Subcutaneous abdominal adipose tissue (tissue), 5 donors: ENCODE measurements around the gene DLD.

ENCODE experiments used
- H3K27ac ChIP-seq: one replicate; pipeline ENCODE4 v1.7.0; 2013; ENCODE audit warnings: low read depth, mild to moderate bottlenecking, inconsistent platforms, low read length, moderate library complexity
- H3K27me3 ChIP-seq, 5 donors: one replicate each; pipeline ENCODE4 v1.7.0; 2013; ENCODE audit warnings: low read length in 5 of 5, inconsistent platforms in 1 of 5; ENCODE audit not compliant: control insufficient read depth in 5 of 5, insufficient read depth in 4 of 5
- H3K36me3 ChIP-seq, 5 donors: one replicate each; pipeline ENCODE4 v1.7.0; 2013; ENCODE audit warnings: low read length in 5 of 5; ENCODE audit not compliant: control insufficient read depth in 5 of 5, insufficient read depth in 5 of 5
- H3K4me1 ChIP-seq, 5 donors: one replicate each; pipeline ENCODE4 v1.7.0; 2013; ENCODE audit warnings: low read length in 5 of 5, mild to moderate bottlenecking in 3 of 5, moderate library complexity in 1 of 5; ENCODE audit not compliant: control insufficient read depth in 5 of 5, insufficient read depth in 5 of 5
- H3K4me3 ChIP-seq, 5 donors: one replicate each; pipeline ENCODE4 v1.7.0; 2013; ENCODE audit warnings: low read length in 5 of 5, low read depth in 1 of 5
- H3K9ac ChIP-seq, 5 donors: one replicate each; pipeline ENCODE4 v1.7.0; 2013; ENCODE audit warnings: low read length in 5 of 5, mild to moderate bottlenecking in 4 of 5, moderate library complexity in 3 of 5
- H3K9me3 ChIP-seq, 5 donors: one replicate each; pipeline ENCODE4 v1.7.0; 2013; ENCODE audit warnings: low read length in 5 of 5; ENCODE audit not compliant: control insufficient read depth in 5 of 5
- donor health status: healthy.
- donor health status: healthy.
- donor health status: healthy.
- donor health status: healthy.
- donor health status: healthy.

DLD gene

GRCh38 chr7:107854989-107855388, 36.0 kb upstream of the DLD start:
- Histone ChIP-seq H3K4me1 (peaks cover 0 to 6% (median 0%) of the 10 kb centered on the region in 5 donors), H3K27me3 (no peaks in the 10 kb centered on the region), H3K4me3 (no peak overlapping the region), H3K9ac (no peak overlapping the region), H3K27ac (no peak overlapping the region), H3K9me3 (no peaks in the 10 kb centered on the region), H3K36me3 (no peaks in the 10 kb centered on the region)

DNA sequence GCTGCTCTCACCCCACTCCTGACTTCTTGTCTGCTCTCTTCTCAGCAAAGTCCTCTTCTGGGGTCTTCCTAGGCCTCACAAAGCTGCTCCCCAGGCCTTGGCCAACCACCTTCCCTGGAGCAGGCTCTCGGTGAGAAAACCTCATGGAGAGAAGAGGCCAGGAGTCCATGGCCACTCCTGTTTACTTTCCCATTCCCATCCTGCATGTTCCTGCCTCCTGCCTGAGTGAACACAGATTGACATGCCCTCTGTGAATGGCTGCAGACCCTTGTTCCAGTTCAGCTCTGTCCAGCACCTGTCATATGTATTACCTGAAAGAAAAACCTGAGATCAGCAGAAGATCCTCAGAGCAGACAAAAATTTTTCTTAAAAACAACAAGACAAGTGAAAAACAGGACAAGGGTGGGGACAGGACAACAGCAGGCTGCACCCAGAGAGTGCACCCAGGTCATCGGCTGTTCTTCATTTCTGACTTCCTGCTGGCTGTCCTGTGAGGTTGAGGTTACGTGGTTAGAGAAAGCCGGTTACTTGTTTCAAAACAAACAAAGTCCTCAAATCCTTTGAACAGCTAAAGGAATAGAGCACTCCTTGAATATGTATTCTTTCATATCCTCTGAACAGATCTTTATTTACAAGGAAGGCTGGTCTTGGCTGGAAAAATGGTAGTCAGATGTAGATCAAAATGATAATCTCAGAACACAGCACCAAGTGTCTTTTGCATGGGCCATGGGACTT, 34.0 kb upstream of the DLD start:
- H3K9ac ChIP-seq: no peak overlapping the region
- H3K9me3 ChIP-seq: no peaks in the 10 kb centered on the region
- H3K4me3 ChIP-seq: no peak overlapping the region
- H3K27ac ChIP-seq: no peak overlapping the region
- H3K27me3 ChIP-seq: no peaks in the 10 kb centered on the region
- H3K36me3 ChIP-seq: no peaks in the 10 kb centered on the region
- peaks cover 0 to 9% (median 0%) of the 10 kb centered on the region in 5 donors for H3K4me1 ChIP-seq

DNA sequence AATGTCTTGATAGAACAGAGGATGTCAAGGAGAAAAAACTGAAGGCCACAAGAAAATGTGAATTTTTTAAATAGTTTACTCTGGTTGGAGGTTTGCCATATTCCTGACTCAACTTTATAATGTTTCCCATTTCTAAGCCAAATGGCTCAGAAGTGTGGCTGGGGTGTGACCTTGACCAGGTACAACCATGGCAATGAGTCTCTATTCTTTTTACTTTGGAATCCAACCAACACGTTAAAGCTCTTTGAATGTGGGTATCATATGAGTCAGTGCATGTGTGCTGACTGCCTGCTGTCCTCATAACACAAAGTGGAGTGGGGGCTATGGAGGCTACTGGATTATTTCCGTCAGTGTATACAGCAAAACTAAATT, 33.5 kb upstream of the DLD start:
- no peaks in the 10 kb centered on the region for H3K9me3 ChIP-seq
- no peaks in the 10 kb centered on the region for H3K27me3 ChIP-seq
- no peak overlapping the region for H3K4me3 ChIP-seq
- peaks cover 0 to 9% (median 0%) of the 10 kb centered on the region in 5 donors for H3K4me1 ChIP-seq
- H3K27ac ChIP-seq: no peak overlapping the region
- no peaks in the 10 kb centered on the region for H3K36me3 ChIP-seq
- H3K9ac ChIP-seq: no peak overlapping the region

- no peaks in the 10 kb centered on the region for H3K9me3 ChIP-seq
- H3K27ac ChIP-seq: no peak overlapping the region
- H3K36me3 ChIP-seq: no peaks in the 10 kb centered on the region
Observed at GRCh38 chr7:107858280-107858679, 32.7 kb upstream of the DLD start.

DNA sequence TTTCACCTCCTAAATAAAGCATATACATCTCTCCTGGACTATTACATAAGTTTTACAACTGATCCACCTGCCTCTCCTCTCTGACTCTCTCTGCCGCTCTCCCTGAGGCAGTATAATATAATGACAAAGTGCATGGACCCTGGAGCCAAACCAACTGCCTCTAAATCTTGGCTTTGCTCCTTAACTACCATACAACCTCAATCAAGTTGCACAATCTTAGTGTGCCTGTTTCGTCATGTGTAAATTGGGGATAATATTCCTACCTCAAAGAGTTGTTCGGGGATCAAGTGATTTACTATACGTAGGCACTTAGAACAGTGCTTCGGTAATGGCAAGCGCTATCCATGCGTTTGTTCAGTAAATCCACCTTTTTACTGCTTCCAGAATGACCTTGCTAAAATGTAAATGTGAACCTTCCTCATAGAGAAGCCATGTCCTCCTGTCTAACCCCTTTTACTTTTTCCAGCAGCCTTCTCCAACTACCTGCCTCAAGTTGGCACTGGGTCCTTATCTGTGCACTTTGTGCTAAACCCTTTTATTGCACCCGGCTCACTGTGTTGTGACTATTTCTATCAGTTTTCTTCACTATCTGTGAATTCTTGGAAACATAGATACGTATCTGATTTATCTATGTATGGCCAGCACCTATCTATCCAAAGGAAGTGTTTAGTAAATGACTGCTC, 30.6 kb upstream of the DLD start:
- no peak overlapping the region for H3K9ac ChIP-seq
- no peaks in the 10 kb centered on the region for H3K9me3 ChIP-seq
- H3K4me1 ChIP-seq: peaks cover 0 to 6% (median 0%) of the 10 kb centered on the region in 5 donors
- H3K36me3 ChIP-seq: no peaks in the 10 kb centered on the region
- H3K4me3 ChIP-seq: no peak overlapping the region
- H3K27ac ChIP-seq: no peak overlapping the region
- no peaks in the 10 kb centered on the region for H3K27me3 ChIP-seq

More at GRCh38 chr7:107858280-107858679, 32.7 kb upstream of the DLD start:
- Histone ChIP-seq H3K4me1 (peaks cover 0 to 9% (median 0%) of the 10 kb centered on the region in 5 donors), H3K27me3 (no peaks in the 10 kb centered on the region), H3K4me3 (no peak overlapping the region), H3K9ac (no peak overlapping the region)

GRCh38 chr7:107860981-107861652, 29.9 kb upstream of the DLD start:
- Histone ChIP-seq H3K4me1 (peaks cover 0 to 6% (median 0%) of the 10 kb centered on the region in 5 donors), H3K9me3 (no peaks in the 10 kb centered on the region), H3K36me3 (no peaks in the 10 kb centered on the region), H3K4me3 (no peak overlapping the region), H3K27ac (no peak overlapping the region), H3K9ac (no peak overlapping the region), H3K27me3 (no peaks in the 10 kb centered on the region)

DNA sequence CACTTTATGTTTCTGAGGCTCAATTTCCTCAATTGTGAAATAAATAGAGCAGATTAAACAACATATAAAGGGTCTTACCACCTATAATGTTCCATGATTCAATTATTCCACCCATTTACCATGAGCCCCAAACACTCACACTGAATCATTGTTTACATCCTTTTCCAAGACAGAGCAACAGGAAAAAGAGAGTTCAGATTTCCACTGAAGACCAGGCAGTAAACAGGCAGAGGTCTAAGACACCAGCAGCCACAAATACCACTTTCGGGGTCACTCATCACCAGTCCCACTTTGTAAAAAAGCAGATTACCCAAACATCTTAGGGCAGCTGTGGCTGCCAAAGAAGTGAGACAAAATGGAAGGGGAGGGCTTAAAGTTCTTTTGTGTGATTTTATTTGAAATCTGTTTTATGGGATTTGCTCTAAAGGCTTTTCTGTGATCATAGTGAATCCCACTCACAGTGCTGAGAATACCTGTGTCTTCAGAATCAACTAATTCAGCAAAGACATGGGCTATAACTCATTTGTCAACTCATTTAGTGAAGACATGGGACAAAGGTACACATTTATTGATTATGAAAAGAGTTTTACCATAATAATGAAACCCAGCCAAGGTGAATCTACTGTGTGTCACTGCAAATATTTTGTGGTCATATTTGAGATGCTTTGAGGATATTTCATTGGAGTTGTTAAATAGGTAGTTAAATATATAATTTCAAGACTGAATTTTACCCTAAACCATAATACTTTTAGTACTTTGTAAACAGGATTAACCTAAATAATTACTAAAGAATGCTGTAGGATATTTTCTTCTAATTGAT, 24.8 kb upstream of the DLD start:
- no peak overlapping the region for H3K9ac ChIP-seq
- H3K27me3 ChIP-seq: no peaks in the 10 kb centered on the region
- H3K9me3 ChIP-seq: no peaks in the 10 kb centered on the region
- H3K27ac ChIP-seq: no peak overlapping the region
- H3K36me3 ChIP-seq: no peaks in the 10 kb centered on the region
- H3K4me1 ChIP-seq: no peaks in the 10 kb centered on the region
- no peak overlapping the region for H3K4me3 ChIP-seq

DNA sequence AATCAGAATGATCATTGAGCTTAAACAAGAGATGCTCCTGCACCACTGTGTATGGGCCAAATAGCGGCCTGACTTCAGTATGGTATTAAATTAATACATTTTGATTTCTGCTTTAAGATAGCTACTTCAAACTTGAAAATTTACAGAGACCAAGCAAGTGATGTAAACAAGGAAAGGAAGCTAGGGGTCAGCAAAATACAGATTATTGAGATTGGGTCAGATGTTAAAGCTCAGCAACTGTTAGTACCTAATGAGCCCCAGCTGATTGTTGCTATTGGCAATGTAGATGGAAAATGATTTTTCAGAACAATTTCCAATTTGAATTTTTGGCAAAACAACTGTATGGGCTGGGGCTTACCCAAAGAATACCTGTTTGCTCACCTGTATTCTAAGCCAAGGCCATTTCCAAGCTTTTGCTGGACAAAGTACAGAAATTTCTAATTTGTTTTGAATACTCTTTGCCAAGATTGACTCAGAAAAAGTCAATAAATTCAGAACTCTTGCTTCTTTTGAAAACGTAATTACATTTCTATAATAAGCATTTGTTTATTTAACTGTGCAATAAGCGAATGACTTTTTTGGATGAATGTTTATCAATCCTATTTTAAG, 23.0 kb upstream of the DLD start:
- Histone ChIP-seq H3K4me1 (no peaks in the 10 kb centered on the region), H3K27me3 (peaks cover 0 to 2% (median 0%) of the 10 kb centered on the region in 5 donors), H3K36me3 (no peaks in the 10 kb centered on the region), H3K4me3 (no peak overlapping the region), H3K9me3 (no peaks in the 10 kb centered on the region), H3K27ac (no peak overlapping the region), H3K9ac (no peak overlapping the region)

- Histone ChIP-seq H3K36me3 (no peaks in the 10 kb centered on the region), H3K4me1 (peaks cover 0 to 4% (median 0%) of the 10 kb centered on the region in 5 donors), H3K27ac (no peak overlapping the region), H3K9me3 (no peaks in the 10 kb centered on the region), H3K27me3 (peaks cover 0 to 2% (median 0%) of the 10 kb centered on the region in 5 donors), H3K9ac (no peak overlapping the region), H3K4me3 (no peak overlapping the region)
Observed at GRCh38 chr7:107870427-107871000, 20.5 kb upstream of the DLD start.
